H7 (cell line): ENCODE measurements around the gene TSPAN6. TPM values are rescaled to one million over a fixed set of nuclear protein-coding genes. Genes with fewer than 3 reads are reported as not detected.

Experiments
- DNase-seq: peaks from one replicate; pipeline ENCODE4 v3.0.0; 2012
- H3K27me3 ChIP-seq: 2 replicates; pipeline ENCODE4 v1.6.0; 2011; ENCODE audit warnings: mild to moderate bottlenecking, low read length; ENCODE audit not compliant: control insufficient read depth, insufficient read depth
- H3K36me3 ChIP-seq: replicated peaks from 2 replicates; pipeline ENCODE4 v1.5.1; 2011; ENCODE audit warnings: low read length; ENCODE audit not compliant: control insufficient read depth, insufficient read depth
- H3K4me3 ChIP-seq: 2 replicates; pipeline ENCODE4 v1.5.1; 2011; ENCODE audit warnings: low read depth, mild to moderate bottlenecking, control low read depth, low read length, moderate library complexity; ENCODE audit not compliant: insufficient read depth
- total RNA-seq: library from RNA; depleted of rRNA; stranded (reverse); fragments of >200 nt; shearing (Covaris generic); gene quantifications from 2 replicates; pipeline ENCODE4 v1.2.3, GENCODE V29; 2014; rRNA removed

The TSPAN6 gene, protein sequence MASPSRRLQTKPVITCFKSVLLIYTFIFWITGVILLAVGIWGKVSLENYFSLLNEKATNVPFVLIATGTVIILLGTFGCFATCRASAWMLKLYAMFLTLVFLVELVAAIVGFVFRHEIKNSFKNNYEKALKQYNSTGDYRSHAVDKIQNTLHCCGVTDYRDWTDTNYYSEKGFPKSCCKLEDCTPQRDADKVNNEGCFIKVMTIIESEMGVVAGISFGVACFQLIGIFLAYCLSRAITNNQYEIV
- 103 and 138 TPM in 2 replicates for total RNA-seq

DNA sequence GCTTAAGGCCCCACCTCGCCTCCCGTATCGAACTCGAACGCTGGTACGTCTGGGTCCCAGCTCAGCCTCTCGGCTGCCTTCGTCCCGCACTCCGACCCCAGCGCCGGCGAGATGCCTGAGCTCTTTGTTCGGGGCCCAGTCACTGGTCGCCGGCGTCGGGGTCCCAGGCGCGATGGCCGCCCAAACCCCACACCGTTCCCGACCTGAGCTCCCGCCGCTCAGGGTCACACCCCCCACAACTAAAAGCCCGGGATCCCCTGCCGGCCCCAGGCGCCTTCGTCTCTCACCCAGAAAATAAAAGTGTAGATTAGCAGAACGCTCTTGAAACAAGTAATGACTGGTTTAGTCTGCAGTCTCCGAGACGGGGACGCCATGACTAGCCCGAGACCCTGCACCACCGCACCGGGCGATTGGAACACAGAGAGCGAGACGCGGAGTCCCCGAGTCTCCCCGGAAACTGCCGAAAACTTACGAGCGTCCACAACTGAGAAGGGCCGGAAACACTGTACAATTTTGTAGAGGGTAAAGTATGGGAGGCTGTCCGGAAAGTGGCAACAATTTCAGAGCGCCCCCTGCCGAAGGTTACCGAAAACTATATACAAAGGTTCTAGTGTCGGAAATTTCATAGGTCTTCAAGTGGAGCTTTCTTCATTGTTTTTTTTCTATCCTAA lies at the start of gene TSPAN6:
TSS of gene TSPAN6 (minus strand) at position 486 of the 671 bp plus-strand sequence. CDS start at position 374, 112 bp downstream.
- Histone ChIP-seq H3K4me3 (peak within 1 kb of the TSS; percentile 71), H3K36me3 (peaks cover 15% of the 10 kb centered on the region), H3K27me3 (no peaks in the 10 kb centered on the region)
- peak; percentile 76 for DNase-seq

DNA sequence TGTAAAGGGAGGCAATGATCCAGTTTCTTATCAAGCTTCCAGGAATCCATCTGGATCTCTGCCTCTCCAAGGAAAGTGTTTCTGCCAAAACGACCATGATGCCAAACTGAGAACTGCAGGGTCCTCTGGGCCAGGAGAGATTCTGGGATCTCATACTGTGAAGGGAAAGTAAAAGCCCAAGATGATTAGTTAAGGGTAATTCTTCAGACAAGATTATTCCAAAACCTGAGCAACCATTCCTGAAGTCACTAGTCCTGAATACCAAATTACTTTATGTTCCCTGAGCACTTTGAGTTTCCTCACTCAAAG lies 49.3 kb upstream of the TSPAN6 start:
- Histone ChIP-seq H3K27me3 (no peaks in the 10 kb centered on the region), H3K4me3 (no peak overlapping the region), H3K36me3 (no peaks in the 10 kb centered on the region)
- no peak for DNase-seq

DNA sequence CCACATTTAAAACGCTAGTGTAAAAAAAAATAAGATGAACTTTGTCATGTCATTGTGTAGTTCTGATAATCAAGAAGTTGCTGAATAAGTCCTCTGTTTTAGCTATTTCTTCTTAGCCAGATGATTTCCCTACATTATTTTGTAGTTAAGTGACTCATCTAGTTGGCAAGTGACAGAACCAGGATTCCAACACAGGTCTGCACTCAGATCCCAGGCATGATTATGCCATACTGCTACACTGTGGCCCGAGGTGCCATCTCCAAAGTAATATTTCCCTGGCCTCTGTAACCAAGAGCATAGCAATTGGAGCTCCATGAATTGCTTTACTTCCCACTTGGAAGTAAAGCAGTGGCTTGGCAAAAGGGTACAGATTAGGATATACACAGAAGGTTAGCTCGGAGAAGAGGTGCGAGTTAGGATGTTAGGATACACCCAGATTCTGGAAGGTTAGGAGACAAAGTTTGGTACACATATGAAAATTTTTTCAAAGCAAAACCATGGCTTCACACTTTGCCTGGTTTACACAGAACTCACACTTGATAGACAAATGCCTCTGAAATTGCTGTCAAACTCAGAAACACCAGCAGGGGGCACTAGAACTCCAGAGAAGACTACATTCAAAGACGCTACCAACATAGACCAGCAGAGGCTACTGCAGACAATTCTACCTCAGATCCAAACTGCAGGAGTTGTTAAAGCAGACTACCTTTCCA lies 48.8 kb upstream of the TSPAN6 start:
- peak; percentile 72 for DNase-seq
- Histone ChIP-seq H3K36me3 (no peaks in the 10 kb centered on the region), H3K27me3 (no peaks in the 10 kb centered on the region), H3K4me3 (no peak overlapping the region)

DNA sequence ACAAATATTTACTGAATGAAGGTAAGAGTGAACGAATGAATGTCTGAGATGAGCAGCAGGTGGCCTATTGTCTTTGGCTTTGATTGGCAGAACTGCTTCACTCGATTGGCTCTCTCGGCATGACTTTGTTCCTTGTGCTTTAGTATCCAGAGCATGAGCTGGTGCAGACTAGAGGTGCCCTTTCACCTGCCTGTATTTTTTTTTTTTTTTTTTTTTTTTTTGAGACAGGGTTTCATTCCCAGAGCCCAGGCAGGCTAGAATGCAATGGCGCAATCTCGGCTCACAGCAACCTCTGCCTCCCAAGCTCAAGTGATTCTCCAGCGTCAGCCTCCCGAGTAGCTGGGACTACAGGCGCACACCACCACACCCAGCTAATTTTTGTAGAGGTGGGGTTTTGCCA lies 46.3 kb upstream of the TSPAN6 start:
- no peak for DNase-seq
- Histone ChIP-seq H3K36me3 (no peaks in the 10 kb centered on the region), H3K4me3 (no peak overlapping the region), H3K27me3 (no peaks in the 10 kb centered on the region)

DNA sequence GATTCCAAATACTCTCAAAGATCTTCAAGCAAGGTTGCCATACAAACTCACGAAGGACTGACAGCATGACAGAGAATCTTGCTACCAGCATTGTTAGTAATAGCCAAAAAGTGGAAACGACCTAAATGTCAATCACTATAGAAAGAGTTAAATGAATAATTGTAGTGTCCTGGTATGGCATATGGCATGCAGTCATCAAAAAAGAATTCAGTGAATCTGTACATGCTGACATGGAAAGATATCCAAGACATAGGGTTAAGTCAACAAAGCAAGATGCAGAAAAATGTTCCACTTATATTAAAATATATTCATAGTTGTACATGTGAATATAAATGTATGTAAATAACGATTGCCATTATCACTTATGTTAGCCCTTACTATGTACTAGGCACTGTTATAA lies 45.0 kb upstream of the TSPAN6 start:
- no peak for DNase-seq
- Histone ChIP-seq H3K27me3 (no peaks in the 10 kb centered on the region), H3K4me3 (no peak overlapping the region), H3K36me3 (no peaks in the 10 kb centered on the region)

DNA sequence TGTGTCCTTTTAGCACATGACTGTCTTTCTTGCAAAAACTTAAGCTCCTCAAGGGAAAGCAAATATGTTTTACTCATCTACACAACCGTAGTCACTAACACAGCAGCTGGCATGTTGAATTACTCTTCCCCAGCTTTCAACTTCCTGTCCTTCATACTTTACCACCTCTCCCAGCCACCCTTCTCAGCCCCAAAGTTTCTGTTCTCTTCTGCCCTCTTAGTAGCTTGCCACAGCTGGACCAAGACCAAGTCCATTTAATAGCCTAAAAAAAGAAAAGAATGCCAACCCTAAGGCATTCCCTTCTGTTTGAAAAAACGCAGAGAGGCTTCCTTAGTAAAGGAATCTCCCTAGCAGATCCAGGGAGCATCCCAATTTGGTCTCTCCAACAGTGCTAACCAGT lies 44.1 kb upstream of the TSPAN6 start:
- H3K27me3 ChIP-seq: no peaks in the 10 kb centered on the region
- DNase-seq: no peak
- no peaks in the 10 kb centered on the region for H3K36me3 ChIP-seq
- no peak overlapping the region for H3K4me3 ChIP-seq

DNA sequence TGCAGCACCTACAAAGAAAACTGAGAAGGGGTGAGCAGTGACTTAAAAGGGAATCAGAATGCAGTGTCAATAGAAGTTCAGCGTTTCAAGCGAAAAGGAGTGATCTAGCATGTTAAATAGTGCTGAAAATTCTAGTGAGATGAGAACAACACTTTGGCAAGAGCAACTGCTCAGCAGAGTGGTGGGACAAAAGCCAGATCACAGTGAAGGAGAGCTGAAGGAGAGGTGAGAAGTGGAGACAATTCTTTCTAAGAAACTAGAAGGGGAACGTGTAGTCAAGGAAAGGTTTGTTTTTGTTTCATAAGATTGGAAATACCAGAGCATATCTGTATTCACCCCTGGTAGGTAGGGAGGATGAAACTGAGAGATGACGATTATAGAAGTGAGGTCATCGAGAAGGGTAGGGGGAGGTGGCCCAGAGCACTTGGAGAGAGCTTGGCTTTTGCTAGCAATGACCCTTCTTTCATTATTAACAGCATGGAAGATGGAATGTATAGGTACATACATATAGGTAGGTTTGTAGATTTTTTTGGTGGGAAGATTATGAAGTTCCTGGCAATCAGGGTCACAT lies 41.1 kb upstream of the TSPAN6 start:
- H3K4me3 ChIP-seq: no peak overlapping the region
- no peak for DNase-seq
- H3K36me3 ChIP-seq: no peaks in the 10 kb centered on the region
- H3K27me3 ChIP-seq: no peaks in the 10 kb centered on the region

DNA sequence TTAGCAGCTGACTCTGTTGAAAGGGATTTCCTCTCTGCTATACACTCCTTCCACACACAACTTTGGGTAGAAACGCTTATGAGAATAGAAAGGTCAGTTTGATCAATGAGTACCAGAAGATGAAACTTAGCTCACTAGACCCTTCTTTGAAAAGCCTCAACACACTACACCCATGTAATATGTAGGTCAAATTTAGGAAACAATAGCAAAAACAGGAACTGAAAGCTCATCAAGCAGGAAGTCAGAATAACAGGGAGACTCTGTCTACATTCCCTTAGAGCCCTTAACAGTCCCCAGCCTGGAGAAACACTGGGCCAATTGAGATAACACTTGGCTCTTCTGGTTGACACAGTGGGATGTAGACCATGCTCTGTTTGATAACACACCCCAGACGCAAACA lies 38.1 kb upstream of the TSPAN6 start:
- Histone ChIP-seq H3K4me3 (no peak overlapping the region), H3K27me3 (no peaks in the 10 kb centered on the region), H3K36me3 (no peaks in the 10 kb centered on the region)
- no peak for DNase-seq

DNA sequence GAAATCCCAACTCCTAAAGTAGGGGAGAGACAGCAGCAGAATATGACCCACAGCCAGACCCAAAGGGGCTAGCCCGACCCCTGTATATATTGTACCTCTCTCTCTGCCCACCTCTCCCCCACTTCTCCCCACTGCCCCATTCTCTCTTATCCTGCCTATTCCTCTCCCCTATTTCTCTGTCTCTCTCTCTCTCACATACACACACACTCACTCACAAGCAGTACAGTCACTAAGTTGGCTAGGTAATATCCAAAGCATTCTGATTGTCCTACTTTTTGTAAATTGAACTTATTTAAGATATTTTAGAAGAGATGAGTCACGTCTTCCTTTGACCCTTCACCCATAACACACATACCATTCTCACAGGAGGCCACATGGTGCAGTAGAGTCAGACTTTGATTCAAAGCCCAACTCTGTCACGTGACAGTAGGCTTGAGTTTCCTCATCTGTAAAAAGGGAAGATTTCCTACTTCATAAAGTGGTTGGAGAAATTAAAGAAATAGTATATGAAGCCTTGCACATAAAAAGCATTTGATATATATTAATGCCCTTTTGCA lies 36.9 kb upstream of the TSPAN6 start:
- Histone ChIP-seq H3K27me3 (no peaks in the 10 kb centered on the region), H3K36me3 (no peaks in the 10 kb centered on the region), H3K4me3 (no peak overlapping the region)
- DNase-seq: no peak

DNA sequence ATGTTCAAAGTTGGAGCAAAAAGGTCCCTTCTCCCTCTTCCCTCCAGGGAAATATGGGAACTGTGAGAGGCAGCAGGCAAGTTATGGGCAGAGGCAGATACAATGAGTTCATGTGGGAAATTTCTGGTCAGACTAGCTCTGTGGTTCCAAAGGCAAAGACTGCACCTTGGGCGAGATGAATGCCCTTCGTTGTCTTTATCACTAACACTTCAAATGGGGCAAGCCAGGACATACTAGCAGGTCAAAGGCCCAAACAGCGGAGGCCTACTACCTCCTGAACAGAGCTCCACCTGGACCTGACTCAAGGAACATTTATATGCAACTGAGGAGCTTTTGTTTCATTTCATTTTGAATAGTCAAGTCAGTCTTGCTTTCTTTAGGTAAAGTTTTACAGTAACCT lies 36.4 kb upstream of the TSPAN6 start:
- DNase-seq: no peak
- Histone ChIP-seq H3K4me3 (no peak overlapping the region), H3K36me3 (no peaks in the 10 kb centered on the region), H3K27me3 (no peaks in the 10 kb centered on the region)

DNA sequence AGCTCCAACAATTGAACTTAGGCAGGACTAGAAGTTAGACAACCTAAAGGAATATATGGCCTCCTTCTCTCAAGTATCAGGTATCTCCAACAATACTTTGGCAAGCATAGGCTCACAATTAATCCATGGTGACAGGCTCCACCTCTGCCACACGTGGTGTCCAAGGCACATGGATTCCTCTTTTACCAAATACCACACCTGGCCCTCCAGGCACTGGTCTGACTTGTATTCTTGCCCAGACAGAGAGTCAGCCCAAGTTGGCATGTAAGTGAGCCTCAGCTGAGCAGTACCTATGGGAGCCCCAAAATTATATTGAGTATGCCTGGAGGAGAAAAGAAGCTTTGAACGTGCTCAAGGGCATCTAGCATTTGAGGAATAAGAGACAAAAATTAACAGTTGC lies 27.0 kb upstream of the TSPAN6 start:
- Histone ChIP-seq H3K27me3 (no peaks in the 10 kb centered on the region), H3K36me3 (no peaks in the 10 kb centered on the region), H3K4me3 (no peak overlapping the region)
- DNase-seq: no peak

DNA sequence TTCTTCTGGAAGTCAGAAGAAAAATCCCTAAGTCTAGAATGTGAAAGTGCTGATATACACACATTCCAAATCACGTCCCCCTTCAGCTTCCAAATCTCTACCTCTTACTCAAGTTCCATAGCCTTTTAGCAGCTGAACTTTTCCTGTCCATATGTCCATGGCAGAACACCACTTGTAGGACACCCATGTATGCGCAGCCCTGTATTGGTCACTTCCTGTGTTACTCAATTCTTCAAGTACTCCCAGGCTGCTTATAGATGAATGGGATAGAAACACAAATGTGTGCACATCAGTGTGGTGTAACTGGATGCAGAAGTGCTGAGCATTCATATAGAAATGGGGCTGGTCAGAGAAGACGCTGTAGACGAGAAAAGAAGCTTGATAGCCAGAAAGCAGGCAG lies 26.2 kb upstream of the TSPAN6 start:
- no peak overlapping the region for H3K4me3 ChIP-seq
- DNase-seq: no peak
- no peaks in the 10 kb centered on the region for H3K36me3 ChIP-seq
- no peaks in the 10 kb centered on the region for H3K27me3 ChIP-seq

DNA sequence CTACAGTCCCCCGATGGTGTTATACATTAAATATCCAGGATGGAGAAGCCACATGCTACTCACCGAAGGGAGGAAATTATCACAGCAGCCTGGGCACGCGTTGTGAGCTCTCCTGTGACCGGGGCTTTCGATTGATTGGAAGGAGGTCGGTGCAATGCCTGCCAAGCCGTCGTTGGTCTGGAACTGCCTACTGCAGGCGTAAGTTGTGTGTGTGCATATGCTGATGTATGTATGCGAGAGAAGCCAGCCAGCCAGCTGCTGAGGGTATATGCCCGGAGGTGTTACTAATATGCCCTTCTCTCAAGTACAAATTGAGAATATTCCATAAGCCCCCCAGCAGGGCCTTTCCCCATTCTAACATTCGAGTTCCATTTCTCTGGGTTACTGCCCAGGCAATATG lies 25.6 kb upstream of the TSPAN6 start:
- Histone ChIP-seq H3K4me3 (no peak overlapping the region), H3K27me3 (no peaks in the 10 kb centered on the region)
- DNase-seq: no peak

DNA sequence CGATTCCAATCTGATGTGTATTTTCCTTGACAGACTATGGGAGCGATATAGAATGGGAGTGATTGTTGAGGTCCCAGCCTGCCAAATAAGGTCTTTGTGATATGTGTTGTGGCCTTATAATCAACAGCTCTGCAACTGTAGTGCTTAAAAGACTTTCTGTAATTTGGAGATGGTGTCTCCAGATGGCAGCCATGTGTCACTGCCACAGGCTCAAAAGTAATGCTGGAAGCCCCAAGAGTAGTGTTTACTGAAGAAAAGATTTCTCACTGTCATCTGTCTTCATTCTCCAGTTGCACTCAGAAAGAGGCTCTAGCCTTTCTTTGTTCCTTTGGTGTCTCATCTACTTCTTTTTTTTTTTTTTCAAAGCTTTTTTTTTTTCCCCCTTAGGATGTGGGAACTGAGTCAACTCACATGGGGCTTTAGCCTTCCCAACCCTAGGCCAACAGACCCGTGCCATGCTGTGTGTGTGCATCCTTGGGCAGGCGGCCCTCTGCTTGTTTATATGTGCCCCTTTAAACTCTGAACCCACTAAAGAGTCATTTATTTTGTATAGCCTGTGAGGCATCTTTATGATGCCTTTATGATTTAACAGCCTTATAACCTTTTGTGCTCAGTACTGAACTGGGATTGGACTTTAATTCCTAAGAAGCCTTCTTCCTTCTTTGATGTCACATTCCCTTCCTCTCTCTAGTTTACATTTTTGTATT lies 23.0 kb upstream of the TSPAN6 start:
- no peak for DNase-seq
- Histone ChIP-seq H3K27me3 (no peaks in the 10 kb centered on the region), H3K4me3 (no peak overlapping the region), H3K36me3 (no peaks in the 10 kb centered on the region)

More for the DNA sequence above, 25.6 kb upstream of the TSPAN6 start:
- no peaks in the 10 kb centered on the region for H3K36me3 ChIP-seq
